ENCODE results near the gene DPH2.

The DPH2 gene

GRCh38 chr1:43969746-43970466 is at the start of gene DPH2:
Gene DPH2, plus strand, starts transcription at chr1:43970010. Its CDS starts 166 bp downstream, at chr1:43970176.
- H3K4me3 ChIP-seq (ENCODE audit: insufficient read length, low read depth) = peak within 1 kb of the TSS; percentile 98
- no peak for TF ChIP-seq ZNF274 (IDR thresholded peaks at IDR 0.05; ENCODE audit: low read depth, low read length)
- TF ChIP-seq YY1 (IDR thresholded peaks at IDR 0.05; ENCODE audit: insufficient read depth, insufficient read length) = no peak
- TF ChIP-seq SUZ12 (IDR thresholded peaks at IDR 0.05; ENCODE audit: extremely low read depth, insufficient read depth, insufficient read length) = no peak
- peaks cover 60% of the 10 kb centered on the region for H3K36me3 ChIP-seq (ENCODE audit: insufficient read depth, insufficient read length, low read length)
- no peaks in the 10 kb centered on the region for H3K27me3 ChIP-seq (ENCODE audit: insufficient read depth, insufficient read length)
- H3K9ac ChIP-seq (ENCODE audit: insufficient read length, low read depth) = peak within 1 kb of the TSS; percentile 96
- peak; percentile 99 for DNase-seq (ENCODE audit: low read depth, low spot score)
- H3K4me1 ChIP-seq (ENCODE audit: insufficient read depth, insufficient read length) = peaks cover 6% of the 10 kb centered on the region
- no peaks in the 10 kb centered on the region for H3K9me3 ChIP-seq (ENCODE audit: insufficient read depth, low read length)

- no peak for DNase-seq (ENCODE audit: low read depth, low spot score)
- no peak overlapping the region for H3K9ac ChIP-seq (ENCODE audit: insufficient read length, low read depth)
- H3K4me1 ChIP-seq (ENCODE audit: insufficient read depth, insufficient read length) = peaks cover 3% of the 10 kb centered on the region
- no peaks in the 10 kb centered on the region for H3K9me3 ChIP-seq (ENCODE audit: insufficient read depth, low read length)
- TF ChIP-seq SUZ12 (IDR thresholded peaks at IDR 0.05; ENCODE audit: extremely low read depth, insufficient read depth, insufficient read length) (no peak), YY1 (IDR thresholded peaks at IDR 0.05; ENCODE audit: insufficient read depth, insufficient read length) (no peak), ZNF274 (IDR thresholded peaks at IDR 0.05; ENCODE audit: low read depth, low read length) (no peak)
- peaks cover 11% of the 10 kb centered on the region for H3K36me3 ChIP-seq (ENCODE audit: insufficient read depth, insufficient read length, low read length)
- H3K27me3 ChIP-seq (ENCODE audit: insufficient read depth, insufficient read length) = no peaks in the 10 kb centered on the region
- H3K4me3 ChIP-seq (ENCODE audit: insufficient read length, low read depth) = no peak overlapping the region
Measured at GRCh38 chr1:43921022-43921421, 48.8 kb upstream of the DPH2 start.

GRCh38 chr1:43924516-43924915 is 45.3 kb upstream of the DPH2 start:
- no peaks in the 10 kb centered on the region for H3K27me3 ChIP-seq (ENCODE audit: insufficient read depth, insufficient read length)
- DNase-seq (ENCODE audit: low read depth, low spot score) = no peak
- TF ChIP-seq YY1 (IDR thresholded peaks at IDR 0.05; ENCODE audit: insufficient read depth, insufficient read length) (no peak), SUZ12 (IDR thresholded peaks at IDR 0.05; ENCODE audit: extremely low read depth, insufficient read depth, insufficient read length) (no peak), ZNF274 (IDR thresholded peaks at IDR 0.05; ENCODE audit: low read depth, low read length) (no peak)

GRCh38 chr1:43925846-43926245 is 44.0 kb upstream of the DPH2 start:
- no peaks in the 10 kb centered on the region for H3K9me3 ChIP-seq (ENCODE audit: insufficient read depth, low read length)
- TF ChIP-seq YY1 (IDR thresholded peaks at IDR 0.05; ENCODE audit: insufficient read depth, insufficient read length) (no peak), SUZ12 (IDR thresholded peaks at IDR 0.05; ENCODE audit: extremely low read depth, insufficient read depth, insufficient read length) (no peak), ZNF274 (IDR thresholded peaks at IDR 0.05; ENCODE audit: low read depth, low read length) (no peak)
- no peak overlapping the region for H3K4me3 ChIP-seq (ENCODE audit: insufficient read length, low read depth)
- no peak overlapping the region for H3K9ac ChIP-seq (ENCODE audit: insufficient read length, low read depth)
- DNase-seq (ENCODE audit: low read depth, low spot score) = no peak
- H3K36me3 ChIP-seq (ENCODE audit: insufficient read depth, insufficient read length, low read length) = peaks cover 16% of the 10 kb centered on the region
- no peaks in the 10 kb centered on the region for H3K27me3 ChIP-seq (ENCODE audit: insufficient read depth, insufficient read length)
- peaks cover 13% of the 10 kb centered on the region for H3K4me1 ChIP-seq (ENCODE audit: insufficient read depth, insufficient read length)

More at GRCh38 chr1:43924516-43924915, 45.3 kb upstream of the DPH2 start:
- H3K4me3 ChIP-seq (ENCODE audit: insufficient read length, low read depth) = no peak overlapping the region
- H3K36me3 ChIP-seq (ENCODE audit: insufficient read depth, insufficient read length, low read length) = peaks cover 12% of the 10 kb centered on the region
- H3K4me1 ChIP-seq (ENCODE audit: insufficient read depth, insufficient read length) = peaks cover under 1% of the 10 kb centered on the region
- no peaks in the 10 kb centered on the region for H3K9me3 ChIP-seq (ENCODE audit: insufficient read depth, low read length)
- H3K9ac ChIP-seq (ENCODE audit: insufficient read length, low read depth) = no peak overlapping the region

- Histone ChIP-seq H3K9me3 (ENCODE audit: insufficient read depth, low read length) (no peaks in the 10 kb centered on the region), H3K27me3 (ENCODE audit: insufficient read depth, insufficient read length) (peaks cover 17% of the 10 kb centered on the region), H3K4me3 (ENCODE audit: insufficient read length, low read depth) (no peak overlapping the region), H3K9ac (ENCODE audit: insufficient read length, low read depth) (no peak overlapping the region), H3K36me3 (ENCODE audit: insufficient read depth, insufficient read length, low read length) (peaks cover 17% of the 10 kb centered on the region), H3K4me1 (ENCODE audit: insufficient read depth, insufficient read length) (peaks cover 45% of the 10 kb centered on the region)
- DNase-seq (ENCODE audit: low read depth, low spot score) = no peak
- TF ChIP-seq YY1 (IDR thresholded peaks at IDR 0.05; ENCODE audit: insufficient read depth, insufficient read length) = no peak
- no peak for TF ChIP-seq SUZ12 (IDR thresholded peaks at IDR 0.05; ENCODE audit: extremely low read depth, insufficient read depth, insufficient read length)
- TF ChIP-seq ZNF274 (IDR thresholded peaks at IDR 0.05; ENCODE audit: low read depth, low read length) = no peak
Measured at GRCh38 chr1:43930168-43930948, 39.5 kb upstream of the DPH2 start.

GRCh38 chr1:43930949-43931275 is 38.9 kb upstream of the DPH2 start:
- DNase-seq (ENCODE audit: low read depth, low spot score) = no peak
- Histone ChIP-seq H3K27me3 (ENCODE audit: insufficient read depth, insufficient read length) (peaks cover 22% of the 10 kb centered on the region), H3K9me3 (ENCODE audit: insufficient read depth, low read length) (no peaks in the 10 kb centered on the region), H3K4me1 (ENCODE audit: insufficient read depth, insufficient read length) (peaks cover 50% of the 10 kb centered on the region), H3K9ac (ENCODE audit: insufficient read length, low read depth) (no peak overlapping the region), H3K36me3 (ENCODE audit: insufficient read depth, insufficient read length, low read length) (peaks cover 15% of the 10 kb centered on the region), H3K4me3 (ENCODE audit: insufficient read length, low read depth) (no peak overlapping the region)
- TF ChIP-seq SUZ12 (IDR thresholded peaks at IDR 0.05; ENCODE audit: extremely low read depth, insufficient read depth, insufficient read length) (no peak), ZNF274 (IDR thresholded peaks at IDR 0.05; ENCODE audit: low read depth, low read length) (no peak), YY1 (IDR thresholded peaks at IDR 0.05; ENCODE audit: insufficient read depth, insufficient read length) (no peak)

All from NT2/D1 (cell line).